AML-193 (cell line): ENCODE measurements around the gene STK16.
A peak's percentile ranks its signal among the peaks of the same experiment; 100 is the strongest.

Experiments
- DNase-seq, 2 experiments: peaks; one replicate each; lab custom pipeline; 2025; lab: John Stamatoyannopoulos, UW

STK16 gene

GRCh38 chr2:219214141-219214540 is 31.1 kb upstream of the STK16 start:
- DNase-seq: no peak

GRCh38 chr2:219214786-219215185 is 30.5 kb upstream of the STK16 start:
- DNase-seq: no peak

- no peak for DNase-seq
Observed at GRCh38 chr2:219215871-219216534, 29.3 kb upstream of the STK16 start.

- no peak for DNase-seq
Observed at GRCh38 chr2:219216535-219216915, 28.8 kb upstream of the STK16 start.

- DNase-seq: no peak
Observed at GRCh38 chr2:219218217-219218731, 27.0 kb upstream of the STK16 start.

- no peak for DNase-seq
Observed at GRCh38 chr2:219218732-219219701, 26.3 kb upstream of the STK16 start, which contains the start of gene ABCB6. ABCB6 (minus strand) TSS chr2:219218958; CDS start chr2:219218673, 285 bp downstream.

- DNase-seq: no peak
Observed at GRCh38 chr2:219219784-219220532, 25.3 kb upstream of the STK16 start.

GRCh38 chr2:219220652-219221402 is 24.5 kb upstream of the STK16 start:
- DNase-seq: no peak

GRCh38 chr2:219221957-219222518 is 23.2 kb upstream of the STK16 start:
- DNase-seq: no peak

- no peak for DNase-seq
Observed at GRCh38 chr2:219223831-219224610, 21.3 kb upstream of the STK16 start.

GRCh38 chr2:219225350-219225749 is 19.9 kb upstream of the STK16 start:
- DNase-seq: peak; percentile 88 to 92

- DNase-seq: no peak
Observed at GRCh38 chr2:219228041-219228910, 17.0 kb upstream of the STK16 start.

GRCh38 chr2:219228911-219229304 is 16.4 kb upstream of the STK16 start:
- no peak for DNase-seq

- DNase-seq: peak; percentile 94 to 97
Observed at GRCh38 chr2:219229305-219230058, 15.8 kb upstream of the STK16 start, which contains the start of the genes ANKZF1 and ATG9A. ANKZF1 (plus strand) TSS chr2:219229806; CDS start chr2:219230258, 452 bp downstream. ATG9A (minus strand) TSS chr2:219229636; CDS start chr2:219228024, 1,612 bp downstream.

GRCh38 chr2:219230059-219230540 is 15.2 kb upstream of the STK16 start:
- peak in 1 of 2 experiments; percentile 10 for DNase-seq

- DNase-seq: no peak
Observed at GRCh38 chr2:219234331-219234730, 10.9 kb upstream of the STK16 start.

GRCh38 chr2:219243291-219243761 is 2.0 kb upstream of the STK16 start:
- no peak for DNase-seq

GRCh38 chr2:219244789-219245147 is 511 bp upstream of the STK16 start:
- DNase-seq: no peak
